ENCODE results near the gene RPP30. TPM values are rescaled to one million over a fixed set of nuclear protein-coding genes. Genes with fewer than 3 reads are reported as not detected.

Gene RPP30
- total and polyA plus RNA-seq, 2 of the 13 experiments (the other 11 are each of a cell fraction or from before 2014, with no cell fraction given): 27.1 to 65.0 TPM

DNA sequence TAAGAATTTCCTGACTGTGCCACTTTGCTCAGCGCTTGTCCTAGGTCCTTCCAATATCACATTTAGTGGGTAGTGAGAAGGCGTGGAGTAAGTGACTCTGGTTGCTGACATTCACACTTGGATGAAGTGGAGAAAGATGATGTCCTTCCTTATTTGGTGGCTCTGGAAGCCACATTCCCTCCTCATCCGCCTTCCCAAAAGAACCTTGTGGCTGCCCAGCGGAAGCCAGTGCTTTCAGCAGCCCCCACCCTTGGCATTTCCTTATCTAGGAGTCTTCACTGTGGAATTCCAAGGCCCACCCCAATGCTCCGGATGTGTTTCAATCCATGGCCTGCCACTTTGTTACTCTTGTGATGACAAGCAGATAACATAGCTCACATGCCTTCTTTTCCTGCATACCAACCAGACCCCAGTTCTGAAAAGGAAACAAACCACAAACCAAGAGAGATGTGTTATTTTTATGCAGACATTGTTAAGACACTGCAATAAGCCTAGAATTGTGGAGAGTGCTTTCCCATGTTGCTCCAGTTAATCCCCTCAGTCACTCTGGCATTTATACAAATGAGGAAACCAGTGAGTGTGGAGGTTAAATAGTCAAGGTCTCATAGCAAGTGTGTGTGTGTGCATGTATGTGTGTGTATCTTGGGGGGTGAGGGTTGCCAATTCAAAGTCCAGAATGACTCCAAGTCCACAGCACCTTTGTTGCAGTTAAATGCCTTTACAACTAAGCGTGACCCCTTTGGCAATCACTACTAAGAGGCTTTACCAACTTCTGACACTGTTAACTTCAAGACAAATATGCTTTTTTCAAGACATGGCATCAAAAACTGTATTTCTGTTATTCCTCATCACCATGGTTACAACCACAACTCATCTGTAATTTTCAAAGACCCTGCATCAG is 59.4 kb downstream of the RPP30 start (continued):
- TF ChIP-seq, protein P1, sequence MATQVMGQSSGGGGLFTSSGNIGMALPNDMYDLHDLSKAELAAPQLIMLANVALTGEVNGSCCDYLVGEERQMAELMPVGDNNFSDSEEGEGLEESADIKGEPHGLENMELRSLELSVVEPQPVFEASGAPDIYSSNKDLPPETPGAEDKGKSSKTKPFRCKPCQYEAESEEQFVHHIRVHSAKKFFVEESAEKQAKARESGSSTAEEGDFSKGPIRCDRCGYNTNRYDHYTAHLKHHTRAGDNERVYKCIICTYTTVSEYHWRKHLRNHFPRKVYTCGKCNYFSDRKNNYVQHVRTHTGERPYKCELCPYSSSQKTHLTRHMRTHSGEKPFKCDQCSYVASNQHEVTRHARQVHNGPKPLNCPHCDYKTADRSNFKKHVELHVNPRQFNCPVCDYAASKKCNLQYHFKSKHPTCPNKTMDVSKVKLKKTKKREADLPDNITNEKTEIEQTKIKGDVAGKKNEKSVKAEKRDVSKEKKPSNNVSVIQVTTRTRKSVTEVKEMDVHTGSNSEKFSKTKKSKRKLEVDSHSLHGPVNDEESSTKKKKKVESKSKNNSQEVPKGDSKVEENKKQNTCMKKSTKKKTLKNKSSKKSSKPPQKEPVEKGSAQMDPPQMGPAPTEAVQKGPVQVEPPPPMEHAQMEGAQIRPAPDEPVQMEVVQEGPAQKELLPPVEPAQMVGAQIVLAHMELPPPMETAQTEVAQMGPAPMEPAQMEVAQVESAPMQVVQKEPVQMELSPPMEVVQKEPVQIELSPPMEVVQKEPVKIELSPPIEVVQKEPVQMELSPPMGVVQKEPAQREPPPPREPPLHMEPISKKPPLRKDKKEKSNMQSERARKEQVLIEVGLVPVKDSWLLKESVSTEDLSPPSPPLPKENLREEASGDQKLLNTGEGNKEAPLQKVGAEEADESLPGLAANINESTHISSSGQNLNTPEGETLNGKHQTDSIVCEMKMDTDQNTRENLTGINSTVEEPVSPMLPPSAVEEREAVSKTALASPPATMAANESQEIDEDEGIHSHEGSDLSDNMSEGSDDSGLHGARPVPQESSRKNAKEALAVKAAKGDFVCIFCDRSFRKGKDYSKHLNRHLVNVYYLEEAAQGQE (IDR thresholded peaks at IDR 0.05; ENCODE audit: borderline replicate concordance in 1 of 2, low read depth in 1 of 2, low read length in 2 of 2): peak in 1 of 2 experiments; percentile 66; a peak in 2 of 4 replicates
- TF ChIP-seq U2AF1 (optimal IDR thresholded peaks at IDR 0.05; ENCODE audit: low read depth, low read length) (no peak), ZNF256 (CRISPR knock-in tag; conservative IDR thresholded peaks at IDR 0.05) (no peak), ETV5 (CRISPR knock-in tag; IDR thresholded peaks at IDR 0.05; ENCODE audit: borderline replicate concordance) (peak; percentile 92), CEBPG (CRISPR knock-in tag; IDR thresholded peaks at IDR 0.05) (peak; percentile 68), POLR2A (IDR thresholded peaks at IDR 0.05; ENCODE audit: insufficient read depth in 1 of 2, low read depth in 2 of 2, low read length in 2 of 2) (peak in 1 of 2 experiments; percentile 55; a peak in 2 of 4 replicates), ZNF605 (CRISPR knock-in tag; IDR thresholded peaks at IDR 0.05) (peak; percentile 65; the same call in 1 of the 2 replicates), ZC3H13 (CRISPR knock-in tag; IDR thresholded peaks at IDR 0.05) (no peak), SIX1 (CRISPR knock-in tag; IDR thresholded peaks at IDR 0.05; ENCODE audit: borderline replicate concordance) (no peak), ZNF564 (CRISPR knock-in tag; IDR thresholded peaks at IDR 0.05) (no peak), PHB2 (IDR thresholded peaks at IDR 0.05; ENCODE audit: partially characterized antibody) (no peak), HMGA1 (CRISPR knock-in tag; conservative IDR thresholded peaks at IDR 0.05) (no peak), ZZZ3 (CRISPR knock-in tag; IDR thresholded peaks at IDR 0.05; ENCODE audit: borderline replicate concordance) (no peak), KDM6A (CRISPR knock-in tag; IDR thresholded peaks at IDR 0.05; ENCODE audit: low read depth) (peak; percentile 88), FOXK1 (CRISPR knock-in tag; IDR thresholded peaks at IDR 0.05; ENCODE audit: borderline replicate concordance, low read depth) (peak; percentile 69; the same call in 1 of the 2 replicates), FLYWCH1 (CRISPR knock-in tag; IDR thresholded peaks at IDR 0.05) (no peak), KDM3A (CRISPR knock-in tag; IDR thresholded peaks at IDR 0.05; ENCODE audit: low read depth) (peak; percentile 62; the same call in 1 of the 2 replicates), ZNF263 (CRISPR knock-in tag; IDR thresholded peaks at IDR 0.05) (no peak), CREB3 (CRISPR knock-in tag; IDR thresholded peaks at IDR 0.05) (no peak), ZSCAN20 (CRISPR knock-in tag; IDR thresholded peaks at IDR 0.05; ENCODE audit: borderline replicate concordance) (no peak), PCBP1 (IDR thresholded peaks at IDR 0.05; ENCODE audit: borderline replicate concordance, low read depth, low read length) (no peak), HNRNPL (IDR thresholded peaks at IDR 0.05; ENCODE audit: low read depth, low read length) (no peak), MAFK (conservative IDR thresholded peaks at IDR 0.05 in 1 of 2, IDR thresholded peaks at IDR 0.05 in 1 of 2; ENCODE audit: low read length in 2 of 2) (no peak), RNF2 (conservative IDR thresholded peaks at IDR 0.05; ENCODE audit: low read depth) (no peak), GATAD1 (CRISPR knock-in tag; IDR thresholded peaks at IDR 0.05) (peak; percentile 61; the same call in 1 of the 2 replicates)
- TF ChIP-seq, protein P2, sequence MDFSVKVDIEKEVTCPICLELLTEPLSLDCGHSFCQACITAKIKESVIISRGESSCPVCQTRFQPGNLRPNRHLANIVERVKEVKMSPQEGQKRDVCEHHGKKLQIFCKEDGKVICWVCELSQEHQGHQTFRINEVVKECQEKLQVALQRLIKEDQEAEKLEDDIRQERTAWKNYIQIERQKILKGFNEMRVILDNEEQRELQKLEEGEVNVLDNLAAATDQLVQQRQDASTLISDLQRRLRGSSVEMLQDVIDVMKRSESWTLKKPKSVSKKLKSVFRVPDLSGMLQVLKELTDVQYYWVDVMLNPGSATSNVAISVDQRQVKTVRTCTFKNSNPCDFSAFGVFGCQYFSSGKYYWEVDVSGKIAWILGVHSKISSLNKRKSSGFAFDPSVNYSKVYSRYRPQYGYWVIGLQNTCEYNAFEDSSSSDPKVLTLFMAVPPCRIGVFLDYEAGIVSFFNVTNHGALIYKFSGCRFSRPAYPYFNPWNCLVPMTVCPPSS (IDR thresholded peaks at IDR 0.05): no peak

Data from HepG2 (cell line).